Measurements from ENCODE around the gene STXBP1. TPM values are rescaled to one million over a fixed set of nuclear protein-coding genes. Genes with fewer than 3 reads are reported as not detected.
A peak's percentile ranks its signal among the peaks of the same experiment; 100 is the strongest.

Gene STXBP1
- total RNA-seq, 4 donors from 2014 or later, result 17.2 to 34.0 (median 19.8) TPM

DNA sequence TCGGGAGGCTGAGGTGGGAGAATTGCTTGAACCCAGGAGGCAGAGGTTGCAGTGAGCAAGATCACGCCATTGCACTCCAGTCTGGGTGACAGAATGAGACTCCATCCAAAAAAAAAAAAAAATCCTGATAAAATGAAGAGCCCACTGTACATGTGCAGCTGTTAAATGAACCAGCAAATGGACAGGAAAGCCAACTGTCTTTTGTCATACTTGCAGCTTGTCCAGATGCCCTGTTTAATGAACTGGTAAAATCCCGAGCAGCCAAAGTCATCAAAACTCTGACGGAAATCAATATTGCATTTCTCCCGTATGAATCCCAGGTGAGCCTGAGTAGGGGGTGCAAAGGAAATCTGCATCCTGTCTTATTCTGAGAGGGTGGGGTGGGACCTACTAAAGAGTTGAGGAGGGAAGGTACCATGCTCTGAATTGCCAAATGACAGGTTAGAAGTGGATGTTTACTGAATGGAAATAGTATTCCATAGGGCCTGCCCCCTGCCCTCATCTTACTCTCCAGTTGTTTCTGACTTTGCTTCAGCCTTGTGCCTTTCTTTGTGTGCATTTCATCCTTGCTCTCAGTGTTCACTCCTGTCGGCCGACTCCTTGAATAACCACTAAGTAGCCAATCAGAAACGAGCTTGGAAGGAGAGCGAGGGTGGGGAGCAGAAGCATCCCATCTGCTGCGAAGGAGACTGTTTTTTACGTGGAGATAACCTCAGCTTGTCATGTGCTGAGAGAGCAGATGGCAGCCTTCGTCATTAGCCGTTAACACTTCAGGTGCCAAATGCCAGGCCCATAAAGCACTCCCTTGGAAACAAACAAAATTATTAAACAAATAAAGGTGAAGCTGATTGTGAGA, 49.0 kb downstream of the STXBP1 start:
- DNase-seq (ENCODE audit: extremely low spot score), result no peak
- H3K36me3 ChIP-seq, result peaks cover 10 to 87% (median 76%) of the 10 kb centered on the region in 4 donors
- H3K4me3 ChIP-seq, result no peak overlapping the region
- intact Hi-C loops (cut with DNase I), result no loop called here
- H3K27ac ChIP-seq (replicated peaks in 1 of 4), result no peak overlapping the region
- no peaks in the 10 kb centered on the region for H3K9me3 ChIP-seq
- TF ChIP-seq EP300 (IDR thresholded peaks at IDR 0.05) (no peak), POLR2A (IDR thresholded peaks at IDR 0.05; ENCODE audit: low read depth) (no peak), POLR2AphosphoS5 (IDR thresholded peaks at IDR 0.05) (no peak)
- TF ChIP-seq, protein P1, sequence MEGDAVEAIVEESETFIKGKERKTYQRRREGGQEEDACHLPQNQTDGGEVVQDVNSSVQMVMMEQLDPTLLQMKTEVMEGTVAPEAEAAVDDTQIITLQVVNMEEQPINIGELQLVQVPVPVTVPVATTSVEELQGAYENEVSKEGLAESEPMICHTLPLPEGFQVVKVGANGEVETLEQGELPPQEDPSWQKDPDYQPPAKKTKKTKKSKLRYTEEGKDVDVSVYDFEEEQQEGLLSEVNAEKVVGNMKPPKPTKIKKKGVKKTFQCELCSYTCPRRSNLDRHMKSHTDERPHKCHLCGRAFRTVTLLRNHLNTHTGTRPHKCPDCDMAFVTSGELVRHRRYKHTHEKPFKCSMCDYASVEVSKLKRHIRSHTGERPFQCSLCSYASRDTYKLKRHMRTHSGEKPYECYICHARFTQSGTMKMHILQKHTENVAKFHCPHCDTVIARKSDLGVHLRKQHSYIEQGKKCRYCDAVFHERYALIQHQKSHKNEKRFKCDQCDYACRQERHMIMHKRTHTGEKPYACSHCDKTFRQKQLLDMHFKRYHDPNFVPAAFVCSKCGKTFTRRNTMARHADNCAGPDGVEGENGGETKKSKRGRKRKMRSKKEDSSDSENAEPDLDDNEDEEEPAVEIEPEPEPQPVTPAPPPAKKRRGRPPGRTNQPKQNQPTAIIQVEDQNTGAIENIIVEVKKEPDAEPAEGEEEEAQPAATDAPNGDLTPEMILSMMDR (IDR thresholded peaks at IDR 0.05), result no peak
- no peaks in the 10 kb centered on the region for H3K27me3 ChIP-seq
- WGBS, result 64% methylated on average over 13 of the region's 13 CpGs
- H3K4me1 ChIP-seq, result no peaks in the 10 kb centered on the region

DNA sequence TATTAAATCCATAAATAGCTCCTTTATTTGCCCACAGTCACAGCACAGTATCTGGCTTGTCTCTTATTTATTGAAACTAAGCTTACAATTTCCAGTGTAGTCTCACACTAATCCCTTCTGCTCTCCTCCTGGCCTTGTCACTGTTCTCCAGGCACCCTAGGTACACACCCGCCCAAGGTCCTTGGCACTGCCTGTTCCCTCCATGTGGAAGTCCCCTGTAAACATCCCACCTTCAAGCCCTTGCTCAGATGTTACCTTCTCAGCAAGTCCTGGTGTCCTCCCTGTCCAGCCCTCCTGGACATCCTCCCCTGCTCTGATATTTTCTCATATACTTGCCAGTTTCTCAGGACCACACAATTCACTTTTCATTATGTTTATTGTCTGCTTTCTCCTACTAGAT, 50.5 kb downstream of the STXBP1 start:
- Histone ChIP-seq H3K27me3 (no peaks in the 10 kb centered on the region), H3K4me3 (no peak overlapping the region), H3K36me3 (peaks cover 12 to 92% (median 81%) of the 10 kb centered on the region in 4 donors), H3K4me1 (no peaks in the 10 kb centered on the region), H3K9me3 (no peaks in the 10 kb centered on the region), H3K27ac (replicated peaks in 1 of 4) (no peak overlapping the region)
- TF ChIP-seq POLR2AphosphoS5 (IDR thresholded peaks at IDR 0.05), result no peak
- TF ChIP-seq EP300 (IDR thresholded peaks at IDR 0.05), result no peak
- TF ChIP-seq, protein P1 (IDR thresholded peaks at IDR 0.05), result no peak
- no peak for TF ChIP-seq POLR2A (IDR thresholded peaks at IDR 0.05; ENCODE audit: low read depth)
- intact Hi-C loops (cut with DNase I), result no loop called here
- WGBS, result 88% methylated on average over 1 of the region's 1 CpG
- no peak for DNase-seq (ENCODE audit: extremely low spot score)

DNA sequence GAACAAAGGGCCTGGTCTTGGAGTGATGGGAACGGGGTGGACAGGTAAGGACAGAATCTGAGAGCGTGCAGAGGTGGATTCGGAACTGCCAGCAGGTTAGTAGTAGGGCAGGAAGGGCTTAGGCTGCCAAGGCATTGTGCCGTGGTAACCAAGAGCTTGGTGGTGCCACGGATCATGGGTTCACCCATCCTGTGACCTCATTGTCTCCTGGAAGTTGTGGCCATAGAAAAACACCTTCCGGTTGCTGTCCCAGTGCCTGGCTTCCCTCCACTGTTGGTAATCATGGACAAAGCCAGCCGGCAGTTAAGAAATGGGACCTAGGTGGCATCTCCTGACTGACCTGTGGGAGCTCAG, 52.2 kb downstream of the STXBP1 start:
- H3K9me3 ChIP-seq, result no peaks in the 10 kb centered on the region
- H3K27ac ChIP-seq (replicated peaks in 1 of 4), result peak overlapping the region in 2 of 4 donors; percentile 2 to 11
- no peak for DNase-seq (ENCODE audit: extremely low spot score)
- no peaks in the 10 kb centered on the region for H3K4me1 ChIP-seq
- peaks cover 12 to 95% (median 81%) of the 10 kb centered on the region in 4 donors for H3K36me3 ChIP-seq
- no peak overlapping the region for H3K4me3 ChIP-seq
- TF ChIP-seq, protein P1 (IDR thresholded peaks at IDR 0.05), result no peak
- TF ChIP-seq POLR2AphosphoS5 (IDR thresholded peaks at IDR 0.05), result no peak
- no peak for TF ChIP-seq POLR2A (IDR thresholded peaks at IDR 0.05; ENCODE audit: low read depth)
- no peak for TF ChIP-seq EP300 (IDR thresholded peaks at IDR 0.05)
- no peaks in the 10 kb centered on the region for H3K27me3 ChIP-seq
- 90% methylated on average over 7 of the region's 7 CpGs for WGBS
- intact Hi-C loops (cut with DNase I), result no loop called here

DNA sequence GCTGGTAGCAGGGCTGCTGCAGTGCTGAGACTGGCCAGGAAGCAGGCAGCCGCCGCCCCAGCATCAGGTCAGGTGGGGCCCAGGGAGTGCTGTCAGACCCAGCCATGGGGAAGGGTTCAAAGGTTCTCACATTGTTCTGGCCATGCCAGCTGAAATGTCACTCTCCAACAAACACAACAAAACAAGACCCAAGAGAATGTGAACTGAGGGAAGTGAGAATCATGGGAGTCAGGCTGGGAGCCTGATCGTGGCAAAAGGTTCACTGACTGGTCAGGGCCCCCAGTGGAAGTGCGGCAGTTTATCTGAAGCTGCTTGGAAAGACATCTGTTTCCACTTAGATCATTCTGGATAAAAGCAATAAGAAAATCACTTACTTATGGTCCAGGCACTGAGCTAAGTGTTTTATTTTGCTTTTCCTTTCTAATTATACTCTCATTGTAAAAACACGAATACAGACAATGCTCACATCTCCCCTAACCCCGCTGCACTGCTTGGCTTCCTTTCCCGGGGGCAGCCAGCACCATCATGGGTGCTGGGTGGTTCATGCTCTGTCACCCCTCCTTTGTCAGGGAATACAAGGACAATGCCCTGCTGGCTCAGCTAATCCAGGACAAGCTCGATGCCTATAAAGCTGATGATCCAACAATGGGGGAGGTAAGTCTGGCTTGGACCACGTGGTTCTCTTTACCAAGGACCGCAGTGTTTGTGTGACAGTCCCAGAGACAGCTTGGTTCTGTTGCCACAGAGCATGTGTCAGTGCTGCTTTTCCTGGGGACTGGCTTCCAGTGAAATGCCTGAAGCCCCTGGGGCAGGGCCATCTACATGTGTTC, 52.8 kb downstream of the STXBP1 start:
- DNase-seq (ENCODE audit: extremely low spot score), result no peak
- intact Hi-C loops (cut with DNase I), result no loop called here
- Histone ChIP-seq H3K36me3 (peaks cover 12 to 96% (median 81%) of the 10 kb centered on the region in 4 donors), H3K4me1 (no peaks in the 10 kb centered on the region), H3K9me3 (no peaks in the 10 kb centered on the region), H3K27ac (replicated peaks in 1 of 4) (peak overlapping the region in 2 of 4 donors; percentile 2 to 11), H3K4me3 (no peak overlapping the region), H3K27me3 (no peaks in the 10 kb centered on the region)
- 71% methylated on average over 10 of the region's 10 CpGs for WGBS
- TF ChIP-seq POLR2AphosphoS5 (IDR thresholded peaks at IDR 0.05), result no peak
- TF ChIP-seq EP300 (IDR thresholded peaks at IDR 0.05), result no peak
- no peak for TF ChIP-seq POLR2A (IDR thresholded peaks at IDR 0.05; ENCODE audit: low read depth)
- TF ChIP-seq, protein P1 (IDR thresholded peaks at IDR 0.05), result no peak
